ENCODE measurements around the gene HSPA5.
A peak's percentile ranks its signal among the peaks of the same experiment; 100 is the strongest.

GRCh38 chr9:125261501-125262293, 20.6 kb upstream of the HSPA5 start, which contains the start of gene GAPVD1:
- TF ChIP-seq CTCF (IDR thresholded peaks at IDR 0.05 in 2 of 3, conservative IDR thresholded peaks at IDR 0.05 in 1 of 3; ENCODE audit: borderline replicate concordance in 1 of 3, insufficient read depth in 1 of 3, low read depth in 2 of 3, low read length in 2 of 3) (peak in 2 of 3 experiments; percentile 33 to 34; a peak in 4 of 6 replicates), RAD21 (IDR thresholded peaks at IDR 0.05; ENCODE audit: low read depth) (no peak)
